ENCODE results near the gene NPBWR2.

NPBWR2 gene

DNA sequence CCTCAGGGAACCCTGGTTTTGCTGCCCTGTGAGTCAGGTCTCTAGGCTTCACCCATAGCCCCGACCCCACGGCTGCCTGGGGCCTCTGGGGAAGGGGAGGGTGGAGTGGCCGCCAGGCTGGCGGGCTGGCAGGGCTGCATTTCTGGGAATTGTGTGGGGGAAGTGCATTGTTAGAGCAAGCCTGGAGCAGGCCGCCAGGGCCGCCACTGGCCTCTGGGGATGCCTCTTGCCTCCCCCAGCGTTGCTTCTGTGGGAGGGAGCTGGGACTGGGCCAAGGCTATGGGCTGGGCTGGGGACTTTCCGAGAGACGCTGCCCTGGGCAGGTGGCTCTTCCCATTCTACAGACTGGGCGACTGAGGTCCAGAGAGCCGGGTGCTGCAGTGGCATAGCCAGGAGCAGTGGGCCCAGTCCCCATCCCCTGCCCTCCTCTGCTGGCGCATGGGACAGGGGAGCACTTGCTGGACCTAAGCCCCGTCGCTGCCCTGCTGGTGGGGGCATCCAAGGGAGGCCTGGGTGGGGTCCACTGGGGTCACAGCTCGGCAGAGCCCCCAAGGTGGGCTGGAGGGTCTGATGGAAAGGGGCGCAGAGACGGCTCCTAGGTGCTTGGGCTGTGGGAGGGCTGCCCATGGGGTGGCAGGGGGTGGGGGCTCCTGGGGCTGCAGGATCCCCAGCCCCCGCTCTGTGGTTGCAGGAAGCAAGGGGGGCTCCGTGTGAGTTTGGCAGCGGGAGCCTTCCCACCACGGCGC lies 51.3 kb downstream of the NPBWR2 start:
- DNase-seq (ENCODE audit: low read depth): no peak

DNA sequence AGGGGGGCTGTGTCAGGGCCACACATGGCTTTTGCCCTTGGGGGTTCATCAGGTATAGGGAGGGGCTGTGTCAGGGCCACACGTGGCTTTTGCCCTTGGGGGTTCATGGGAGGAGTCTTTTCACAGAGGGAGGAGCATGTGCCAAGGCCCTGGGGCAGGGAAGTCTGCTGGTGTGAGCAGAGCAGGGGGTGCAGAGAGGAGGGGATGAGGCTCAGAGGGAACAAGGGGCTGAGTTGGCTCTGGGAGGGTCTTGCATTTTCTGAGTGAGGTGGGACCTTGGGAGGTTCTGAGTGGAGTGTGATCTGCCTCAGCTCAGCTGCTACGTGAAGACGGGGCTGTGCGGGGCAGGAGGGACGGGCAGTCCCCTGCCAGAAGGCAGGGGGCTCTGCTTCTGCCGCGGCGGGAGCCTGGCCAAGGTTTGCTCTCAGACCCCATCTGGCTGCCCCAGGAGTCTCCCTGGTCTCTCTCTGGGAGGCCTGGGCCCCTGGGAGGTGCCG lies 51.9 kb downstream of the NPBWR2 start:
- DNase-seq (ENCODE audit: low read depth): no peak

DNA sequence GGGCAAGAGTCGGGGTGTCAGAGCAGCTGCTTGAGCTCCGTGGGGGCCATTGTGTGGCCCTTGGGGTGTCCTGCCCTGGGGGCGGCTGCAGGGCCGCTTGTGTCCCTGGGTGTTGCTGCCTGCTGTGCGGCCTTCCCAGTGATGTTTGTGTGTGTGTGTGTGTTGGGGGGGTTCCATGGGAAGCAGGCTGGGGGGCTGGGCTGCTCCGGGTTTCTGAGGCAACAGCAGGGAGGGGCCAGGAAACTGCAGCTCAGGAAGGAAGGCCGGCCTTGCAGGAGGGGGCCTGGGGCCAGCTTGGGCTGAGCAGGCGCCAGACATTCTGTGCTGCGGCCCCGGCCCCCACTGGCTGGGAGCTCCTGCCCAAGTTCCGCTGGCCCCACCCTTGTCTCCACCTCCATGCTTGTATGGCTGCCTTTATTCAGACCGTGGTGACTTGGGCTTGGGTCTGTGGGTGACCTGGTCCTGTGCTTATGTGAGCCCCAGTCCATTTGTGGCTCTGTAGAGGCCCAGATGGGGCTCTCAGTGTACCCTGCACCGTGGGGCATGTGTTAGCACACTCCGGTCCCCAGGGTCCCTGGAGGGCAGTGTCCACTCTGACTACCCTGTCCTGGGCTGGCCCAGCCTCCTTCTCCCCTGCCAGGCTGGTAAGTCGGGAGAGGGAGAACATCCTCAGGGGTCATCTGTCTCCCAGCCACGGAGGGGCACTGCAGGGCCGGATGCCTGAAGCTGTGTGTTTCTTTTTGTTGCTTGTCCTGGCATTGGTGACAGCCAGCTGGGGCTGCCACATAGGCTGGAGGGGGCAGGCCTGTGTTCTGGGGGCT lies 53.3 kb downstream of the NPBWR2 start:
- DNase-seq (ENCODE audit: low read depth): no peak

Data from stromal cell of bone marrow (primary cell).